Gastrocnemius medialis (tissue), 4 donors: Measurements from ENCODE around the gene COX7B. TPM values are rescaled to one million over a fixed set of nuclear protein-coding genes. Genes with fewer than 3 reads are reported as not detected.

Experiments used
- ATAC-seq, 2 donors: fragments of 150-250 bp; one replicate each; pipeline ENCODE4 v1.9.1; 2016
- DNase-seq, 2 donors: peaks; one replicate each; pipeline ENCODE4 v3.0.0-alpha.2; 2019
- H3K27ac ChIP-seq, 4 donors: fragments of 200-600 bp; sonication (generic); 1 replicate in 1 of 4; 2 replicates in 3 of 4; pipeline ENCODE4 v1.5.1; 2016 to 2018; ENCODE audit warnings: mild to moderate bottlenecking in 2 of 4, moderate library complexity in 1 of 4
- H3K27me3 ChIP-seq, 3 donors: fragments of 200-600 bp; sonication (generic) in 2 of 3; 1 replicate in 1 of 3; 2 replicates in 2 of 3; pipeline versions ENCODE4 v1.5.1 to v1.6.0; 2016 to 2019; ENCODE audit warnings: mild to moderate bottlenecking in 1 of 3, moderate library complexity in 1 of 3
- H3K36me3 ChIP-seq, 2 donors: fragments of 200-600 bp; sonication (generic) in 1 of 2; one replicate each; pipeline ENCODE4 v1.5.1; 2017 to 2018
- H3K4me1 ChIP-seq, 2 donors: fragments of 200-600 bp; sonication (generic) in 1 of 2; one replicate each; pipeline ENCODE4 v1.5.1; 2016 to 2017; ENCODE audit warnings: mild to moderate bottlenecking in 2 of 2
- H3K4me3 ChIP-seq, 4 donors: fragments of 200-600 bp; sonication (generic) in 3 of 4; 1 replicate in 1 of 4; 2 replicates in 3 of 4; pipeline ENCODE4 v1.5.1; 2016 to 2019; ENCODE audit warnings: mild to moderate bottlenecking in 2 of 4
- H3K9me3 ChIP-seq, 3 donors: fragments of 200-600 bp; sonication (generic) in 2 of 3; 1 replicate in 1 of 3; 2 replicates in 2 of 3; pipeline ENCODE4 v1.5.1; 2016 to 2019
- POLR2A ChIP-seq, 2 donors: fragments of 450-650 bp; IDR thresholded peaks; one replicate each; pipeline ENCODE4 v1.6.1; 2017; ENCODE audit warnings: antibody characterized with exemption in 2 of 2, mild to moderate bottlenecking in 2 of 2, moderate library complexity in 2 of 2
- in situ Hi-C, 4 donors: fragments of 200-750 bp; cut with MboI; loops; one replicate each; pipeline versions ENCODE4 v1.15.0 to v1.8.0; 2017; ENCODE audit warnings: low sequenced_read_pairs in 4 of 4
- intact Hi-C: fragments of 100-400 bp; cut with DNase I; formaldehyde crosslinking; loops from one replicate; pipeline ENCODE4 v1.15.1; 2023; ENCODE audit warnings: low total_unique reads
- total RNA-seq, 4 donors: library from RNA; depleted of rRNA; stranded (reverse); fragments of >200 nt; gene quantifications; one replicate each; pipeline versions ENCODE4 v1.1.0 to v1.2.3, GENCODE V29; 2016
- TF ChIP-seq, protein P1 (sequence below), 5 experiments: fragments of 450-650 bp in 3 of 5; fragments of 200-600 bp in 2 of 5; sonication (generic) in 2 of 5; IDR thresholded peaks in 4 of 5; conservative IDR thresholded peaks in 1 of 5; 1 replicate in 4 of 5; 2 replicates in 1 of 5; pipeline ENCODE4 v1.5.1; 2016 to 2019; ENCODE audit warnings: antibody characterized with exemption in 5 of 5, mild to moderate bottlenecking in 3 of 5, moderate library complexity in 3 of 5

Gene COX7B
- total RNA-seq, 4 donors from 2014 or later: 788 to 912 (median 821) TPM

DNA sequence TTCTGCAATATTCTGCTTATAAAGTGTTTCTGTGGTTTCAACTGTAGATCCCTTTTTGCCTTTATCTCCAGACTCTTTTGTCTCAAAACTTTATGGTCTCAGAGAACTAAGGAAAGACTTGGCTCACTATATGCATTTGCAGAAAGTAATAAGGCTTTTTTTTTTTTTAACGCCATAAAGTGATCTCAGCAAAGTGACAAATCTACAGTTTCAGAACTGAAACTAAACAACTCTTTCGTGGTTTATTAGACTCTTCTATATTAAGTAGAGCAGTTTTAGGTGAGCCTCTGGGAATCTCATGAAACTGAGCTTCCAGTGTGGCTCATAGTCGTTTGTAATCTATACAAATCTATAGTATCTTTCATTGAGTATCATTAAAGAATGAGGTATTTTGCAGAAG, 26.5 kb downstream of the COX7B start:
- H3K36me3 ChIP-seq: no peaks in the 10 kb centered on the region
- in situ Hi-C loops (no loop called here), intact Hi-C loops (no loop called here)
- TF ChIP-seq POLR2A (IDR thresholded peaks at IDR 0.05): no peak
- TF ChIP-seq, protein P1, sequence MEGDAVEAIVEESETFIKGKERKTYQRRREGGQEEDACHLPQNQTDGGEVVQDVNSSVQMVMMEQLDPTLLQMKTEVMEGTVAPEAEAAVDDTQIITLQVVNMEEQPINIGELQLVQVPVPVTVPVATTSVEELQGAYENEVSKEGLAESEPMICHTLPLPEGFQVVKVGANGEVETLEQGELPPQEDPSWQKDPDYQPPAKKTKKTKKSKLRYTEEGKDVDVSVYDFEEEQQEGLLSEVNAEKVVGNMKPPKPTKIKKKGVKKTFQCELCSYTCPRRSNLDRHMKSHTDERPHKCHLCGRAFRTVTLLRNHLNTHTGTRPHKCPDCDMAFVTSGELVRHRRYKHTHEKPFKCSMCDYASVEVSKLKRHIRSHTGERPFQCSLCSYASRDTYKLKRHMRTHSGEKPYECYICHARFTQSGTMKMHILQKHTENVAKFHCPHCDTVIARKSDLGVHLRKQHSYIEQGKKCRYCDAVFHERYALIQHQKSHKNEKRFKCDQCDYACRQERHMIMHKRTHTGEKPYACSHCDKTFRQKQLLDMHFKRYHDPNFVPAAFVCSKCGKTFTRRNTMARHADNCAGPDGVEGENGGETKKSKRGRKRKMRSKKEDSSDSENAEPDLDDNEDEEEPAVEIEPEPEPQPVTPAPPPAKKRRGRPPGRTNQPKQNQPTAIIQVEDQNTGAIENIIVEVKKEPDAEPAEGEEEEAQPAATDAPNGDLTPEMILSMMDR (IDR thresholded peaks at IDR 0.05 in 4 of 5, conservative IDR thresholded peaks at IDR 0.05 in 1 of 5): no peak
- H3K27ac ChIP-seq: no peak overlapping the region
- no peaks in the 10 kb centered on the region for H3K4me1 ChIP-seq
- no peak for ATAC-seq
- H3K4me3 ChIP-seq: no peak overlapping the region
- H3K9me3 ChIP-seq: no peaks in the 10 kb centered on the region
- no peaks in the 10 kb centered on the region for H3K27me3 ChIP-seq
- no peak for DNase-seq

DNA sequence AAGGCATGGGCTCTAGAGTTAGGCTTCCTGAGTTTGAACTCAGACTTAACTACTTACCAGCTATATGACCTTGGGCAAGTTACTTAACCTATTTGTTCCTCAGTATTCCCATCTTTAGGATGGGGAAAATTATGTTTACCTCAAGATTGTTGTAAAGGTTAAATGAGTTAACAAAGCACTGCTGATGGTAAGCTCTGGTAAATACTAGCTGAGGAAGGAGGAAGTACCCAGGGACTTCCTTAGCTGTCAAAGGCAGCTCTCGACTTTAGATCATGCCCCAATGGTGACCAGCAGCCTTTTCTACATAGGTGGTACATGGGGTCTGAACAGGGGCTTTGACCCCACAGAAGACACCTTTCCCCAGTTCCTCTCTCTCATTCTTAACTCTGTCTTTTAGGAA, 31.3 kb downstream of the COX7B start:
- intact Hi-C loops: no loop called here
- Histone ChIP-seq H3K27me3 (no peaks in the 10 kb centered on the region), H3K9me3 (no peaks in the 10 kb centered on the region), H3K36me3 (no peaks in the 10 kb centered on the region), H3K27ac (no peak overlapping the region), H3K4me3 (no peak overlapping the region), H3K4me1 (no peaks in the 10 kb centered on the region)
- in situ Hi-C loops: no loop called here
- no peak for TF ChIP-seq POLR2A (IDR thresholded peaks at IDR 0.05)
- TF ChIP-seq, protein P1 (IDR thresholded peaks at IDR 0.05 in 4 of 5, conservative IDR thresholded peaks at IDR 0.05 in 1 of 5): no peak
- ATAC-seq: no peak
- DNase-seq: no peak

DNA sequence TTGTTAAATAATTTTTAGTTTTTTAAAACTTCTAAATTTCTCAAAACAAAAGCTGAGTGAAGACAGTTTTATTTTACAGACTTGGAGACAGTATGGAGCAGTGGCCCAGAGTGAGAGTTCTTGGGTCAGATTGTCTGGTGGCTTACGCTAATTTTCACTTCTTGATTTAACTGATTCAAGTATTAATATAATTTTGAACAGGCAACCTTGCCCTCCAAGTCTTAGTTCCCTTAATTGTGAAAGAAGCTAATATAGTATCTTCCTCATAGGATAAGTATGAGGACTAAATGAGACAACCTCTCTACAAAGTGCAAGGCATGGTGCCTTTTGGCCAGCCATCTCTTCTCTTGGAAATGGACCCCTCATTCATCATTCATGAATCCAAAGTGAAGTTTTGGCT, 36.6 kb downstream of the COX7B start:
- Histone ChIP-seq H3K36me3 (no peaks in the 10 kb centered on the region), H3K27me3 (no peaks in the 10 kb centered on the region), H3K4me1 (no peaks in the 10 kb centered on the region), H3K4me3 (no peak overlapping the region), H3K9me3 (no peaks in the 10 kb centered on the region), H3K27ac (no peak overlapping the region)
- intact Hi-C loops (no loop called here), in situ Hi-C loops (no loop called here)
- ATAC-seq (no peak), DNase-seq (no peak)
- TF ChIP-seq, protein P1 (IDR thresholded peaks at IDR 0.05 in 4 of 5, conservative IDR thresholded peaks at IDR 0.05 in 1 of 5): no peak
- no peak for TF ChIP-seq POLR2A (IDR thresholded peaks at IDR 0.05)

GRCh38 chrX:77936299-77936698, 37.0 kb downstream of the COX7B start:
- Histone ChIP-seq H3K27me3 (no peaks in the 10 kb centered on the region), H3K27ac (no peak overlapping the region), H3K36me3 (no peaks in the 10 kb centered on the region), H3K9me3 (no peaks in the 10 kb centered on the region), H3K4me3 (no peak overlapping the region), H3K4me1 (no peaks in the 10 kb centered on the region)
- in situ Hi-C loops: no loop called here
- TF ChIP-seq, protein P1 (IDR thresholded peaks at IDR 0.05 in 4 of 5, conservative IDR thresholded peaks at IDR 0.05 in 1 of 5): no peak
- no peak for TF ChIP-seq POLR2A (IDR thresholded peaks at IDR 0.05)
- intact Hi-C loops: no loop called here
- DNase-seq: no peak
- ATAC-seq: no peak

GRCh38 chrX:77937291-77937690, 38.0 kb downstream of the COX7B start:
- no peaks in the 10 kb centered on the region for H3K36me3 ChIP-seq
- in situ Hi-C loops: no loop called here

More at GRCh38 chrX:77937291-77937690, 38.0 kb downstream of the COX7B start:
- no peak overlapping the region for H3K27ac ChIP-seq
- DNase-seq (no peak), ATAC-seq (no peak)
- H3K9me3 ChIP-seq: no peaks in the 10 kb centered on the region
- TF ChIP-seq, protein P1 (IDR thresholded peaks at IDR 0.05 in 4 of 5, conservative IDR thresholded peaks at IDR 0.05 in 1 of 5): no peak
- TF ChIP-seq POLR2A (IDR thresholded peaks at IDR 0.05): no peak
- no peaks in the 10 kb centered on the region for H3K27me3 ChIP-seq
- intact Hi-C loops: no loop called here
- no peaks in the 10 kb centered on the region for H3K4me1 ChIP-seq
- no peak overlapping the region for H3K4me3 ChIP-seq
